Hematopoietic multipotent progenitor cell treated with erythropoietin and hydrocortisone succinate and interleukin-3 and kit ligand, for 4 days (in vitro differentiated cells): ENCODE data around the gene IFT20.

Source experiments
- DNase-seq: peaks from one replicate; pipeline ENCODE4 v3.0.0-alpha.2; 2015

Gene IFT20

DNA sequence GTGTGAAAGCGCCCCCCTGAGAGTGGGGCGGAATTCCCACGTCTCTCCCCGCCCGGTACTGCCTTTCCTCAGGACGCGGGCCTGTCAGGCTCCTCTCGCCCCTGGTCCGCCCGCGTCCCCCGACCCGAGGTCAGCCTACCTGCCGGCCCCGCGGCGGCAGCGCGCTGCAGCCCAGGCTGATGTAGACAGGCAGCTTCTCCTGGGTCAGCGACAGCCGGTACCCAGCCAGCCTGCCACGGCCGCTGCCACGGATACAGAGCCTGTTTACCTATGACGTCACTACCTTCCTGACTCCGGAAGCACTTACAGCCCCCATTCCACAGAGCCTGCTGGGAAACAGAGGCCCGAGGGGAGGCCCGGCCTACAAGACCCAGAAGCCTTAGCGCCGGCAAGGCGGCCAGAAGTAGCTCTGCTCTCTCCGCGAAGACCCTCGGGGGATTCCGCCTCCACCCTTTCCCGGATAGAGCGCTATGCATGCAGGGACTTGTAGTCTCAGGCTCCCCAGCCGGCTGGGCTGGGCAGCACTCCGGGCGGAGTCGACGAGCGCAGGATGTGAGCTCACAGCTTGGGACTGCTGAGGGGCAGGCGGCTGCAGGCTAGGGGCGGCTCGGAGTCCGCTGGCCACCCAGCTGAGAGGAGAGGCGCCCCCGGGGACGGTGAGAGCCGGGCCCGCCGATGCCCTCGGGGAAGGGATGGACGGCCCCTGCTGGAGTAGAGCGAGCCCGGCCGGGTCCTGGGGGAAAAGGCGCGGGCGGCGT, at the start of gene IFT20, which contains the start of gene TNFAIP1:
Gene IFT20, minus strand, starts transcription at position 272 of the 758 bp plus-strand sequence. CDS start 3,487 bp downstream, outside the sequence.
Gene TNFAIP1, plus strand, starts transcription at position 561 of the 758 bp plus-strand sequence. CDS start 3,761 bp downstream, outside the sequence.
- peak; percentile 100 for DNase-seq

GRCh38 chr17:28385037-28385400, 49.7 kb upstream of the IFT20 start:
- DNase-seq: no peak

- peak; percentile 89 for DNase-seq
Observed at GRCh38 chr17:28384281-28385036, 49.2 kb upstream of the IFT20 start.

- peak; percentile 70 for DNase-seq
Observed at GRCh38 chr17:28381141-28381825, 46.0 kb upstream of the IFT20 start.

DNA sequence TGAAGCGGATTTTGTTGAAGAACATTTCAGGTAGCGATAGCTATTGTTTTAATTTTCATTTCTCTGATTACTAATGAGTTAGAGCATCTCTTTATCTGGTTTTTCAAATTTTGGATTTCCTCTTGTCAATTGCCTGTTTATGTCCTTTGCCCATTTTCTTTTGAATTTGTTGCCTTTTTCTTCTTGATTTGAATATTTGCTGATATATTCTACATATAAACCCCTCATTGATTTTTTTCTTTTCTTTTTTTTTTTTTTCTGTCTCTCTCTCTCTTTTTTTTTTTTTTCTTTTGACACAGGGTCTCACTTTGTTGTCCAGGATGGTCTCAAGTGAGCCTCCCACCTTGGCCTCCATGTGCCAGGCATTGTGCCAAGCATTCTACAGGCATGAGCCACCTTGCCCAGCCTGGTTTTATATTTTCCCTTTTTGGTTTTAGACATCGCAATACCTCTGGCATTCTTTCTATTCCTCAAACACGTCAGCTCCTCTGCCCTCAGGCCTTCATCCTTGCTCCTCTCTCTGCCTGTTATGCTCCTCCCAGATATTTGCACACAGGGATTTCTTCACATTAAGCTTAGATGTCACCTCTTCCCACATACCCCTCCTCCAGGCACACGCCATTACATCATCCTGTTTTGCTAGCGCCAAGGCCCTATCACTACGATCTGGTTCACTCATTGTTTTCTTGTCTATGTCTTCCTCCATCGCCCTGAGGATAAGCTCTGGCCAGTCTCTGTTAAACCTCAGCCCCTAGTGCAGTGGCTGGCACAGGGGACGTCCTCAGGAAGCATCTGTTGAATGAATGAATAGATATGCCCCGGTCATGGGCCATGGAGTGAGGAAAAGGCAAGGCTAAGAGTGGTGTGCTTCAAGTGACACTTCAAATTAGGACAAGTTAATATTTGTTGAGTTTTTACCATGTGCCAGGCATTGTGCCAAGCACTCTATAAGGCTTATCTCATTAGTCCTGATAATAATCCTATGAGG, 44.8 kb upstream of the IFT20 start:
- DNase-seq: peak; percentile 60

DNA sequence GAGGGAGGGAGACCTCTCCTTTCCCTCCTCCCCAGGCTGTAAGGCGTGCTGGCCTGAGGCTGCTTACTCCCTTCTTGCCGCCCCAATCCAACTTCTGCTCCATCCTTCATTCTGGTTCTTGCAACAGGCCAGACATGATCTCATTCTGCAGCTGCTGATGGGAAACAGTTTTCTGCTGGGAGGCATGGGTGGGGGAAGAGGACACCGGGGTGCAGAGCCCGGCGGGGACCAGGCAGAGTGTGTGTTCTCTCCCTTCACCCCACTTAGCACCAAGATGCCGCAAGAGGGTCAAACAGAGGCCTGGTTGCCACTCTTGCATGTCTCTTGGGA, 37.6 kb upstream of the IFT20 start:
- DNase-seq: no peak

DNA sequence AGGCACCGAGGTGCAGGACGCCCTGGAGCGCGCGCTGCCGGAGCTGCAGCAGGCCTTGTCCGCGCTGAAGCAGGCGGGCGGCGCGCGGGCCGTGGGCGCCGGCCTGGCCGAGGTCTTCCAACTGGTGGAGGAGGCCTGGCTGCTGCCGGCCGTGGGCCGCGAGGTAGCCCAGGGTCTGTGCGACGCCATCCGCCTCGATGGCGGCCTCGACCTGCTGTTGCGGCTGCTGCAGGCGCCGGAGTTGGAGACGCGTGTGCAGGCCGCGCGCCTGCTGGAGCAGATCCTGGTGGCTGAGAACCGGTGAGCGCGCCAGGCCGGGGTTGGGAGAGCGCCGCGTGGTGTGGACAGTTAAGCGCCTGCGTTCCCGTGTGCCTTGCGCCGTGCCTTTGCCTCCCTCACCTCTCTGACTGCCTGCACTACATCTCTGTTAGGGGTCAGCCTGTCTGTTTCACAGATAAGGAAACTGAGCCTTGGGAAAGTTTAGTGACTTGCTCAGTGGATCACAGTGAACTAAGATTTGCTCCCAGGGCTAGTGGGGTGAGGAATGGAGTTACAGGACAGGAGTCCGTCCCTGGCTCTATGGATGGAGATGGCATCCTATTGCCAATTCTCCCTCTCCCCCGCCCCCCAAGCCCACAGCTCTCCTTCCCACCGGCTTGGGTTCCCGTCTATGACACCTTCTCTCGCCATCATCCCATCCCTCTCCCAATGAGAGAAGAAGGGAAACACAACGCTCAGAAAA, 37.1 kb upstream of the IFT20 start:
- peak; percentile 34 for DNase-seq

- DNase-seq: peak; percentile 86
Observed at GRCh38 chr17:28371245-28372202, 36.3 kb upstream of the IFT20 start, which contains the start of gene SARM1. TSS of gene SARM1 (plus strand) at chr17:28371694. CDS start at chr17:28372033, 339 bp downstream.

DNA sequence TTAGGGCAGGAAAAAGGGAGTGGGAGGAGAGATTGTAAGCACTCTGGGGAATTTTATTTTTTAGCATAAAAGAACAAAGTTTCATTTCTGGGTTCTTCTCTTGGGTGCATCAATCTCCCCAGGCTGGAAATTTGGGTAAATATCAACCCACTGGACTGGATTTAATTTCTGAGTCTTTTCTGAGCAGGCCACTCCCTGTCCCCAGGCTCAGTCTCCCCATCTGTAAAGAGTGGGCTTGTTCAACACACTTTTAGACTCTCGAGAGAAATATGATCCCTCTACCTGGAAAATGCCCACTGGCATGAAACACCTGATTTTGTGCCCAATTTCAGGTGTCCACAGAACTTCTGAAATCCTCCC, 35.5 kb upstream of the IFT20 start:
- no peak for DNase-seq

DNA sequence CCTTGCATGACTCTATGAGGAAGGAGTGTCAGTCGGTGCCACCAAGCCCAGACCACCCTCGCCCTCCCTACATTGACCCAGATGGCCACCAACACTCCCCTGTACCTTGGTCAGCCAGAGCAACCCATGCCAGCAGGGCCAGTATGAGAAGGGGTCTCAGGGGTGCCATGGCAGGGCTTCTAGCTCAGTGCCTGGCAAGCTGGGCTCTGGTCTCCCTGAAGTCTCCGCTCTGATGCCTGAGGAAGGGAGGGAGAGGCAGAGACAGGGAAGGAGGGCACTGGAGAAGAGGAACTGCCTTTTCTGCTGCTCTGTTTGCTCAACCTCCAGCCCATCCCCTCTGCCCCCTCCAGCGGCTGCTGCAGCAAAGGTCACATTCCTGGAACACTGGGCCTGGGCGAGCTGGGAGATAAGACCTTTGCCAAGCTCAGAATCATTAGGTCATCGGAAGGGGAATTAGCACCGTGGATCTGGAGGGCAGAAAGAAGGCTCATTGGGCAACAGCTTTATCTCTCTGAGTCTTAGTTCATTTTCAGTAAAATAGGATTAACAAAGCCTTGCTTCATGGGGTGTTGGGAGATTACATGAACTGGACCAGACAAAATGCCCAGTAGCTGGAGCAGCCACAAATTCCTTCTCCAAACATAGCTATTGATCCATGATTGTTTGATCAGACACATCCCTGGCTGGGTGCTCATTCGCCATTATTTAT, 34.9 kb upstream of the IFT20 start, which contains the start of gene VTN:
Gene VTN, minus strand, starts transcription at position 273 of the 709 bp plus-strand sequence. Its CDS starts 104 bp downstream, at position 169.
- peak; percentile 59 for DNase-seq

- no peak for DNase-seq
Observed at GRCh38 chr17:28369684-28370034, 34.4 kb upstream of the IFT20 start.

- DNase-seq: no peak
Observed at GRCh38 chr17:28368915-28369683, 33.8 kb upstream of the IFT20 start.

DNA sequence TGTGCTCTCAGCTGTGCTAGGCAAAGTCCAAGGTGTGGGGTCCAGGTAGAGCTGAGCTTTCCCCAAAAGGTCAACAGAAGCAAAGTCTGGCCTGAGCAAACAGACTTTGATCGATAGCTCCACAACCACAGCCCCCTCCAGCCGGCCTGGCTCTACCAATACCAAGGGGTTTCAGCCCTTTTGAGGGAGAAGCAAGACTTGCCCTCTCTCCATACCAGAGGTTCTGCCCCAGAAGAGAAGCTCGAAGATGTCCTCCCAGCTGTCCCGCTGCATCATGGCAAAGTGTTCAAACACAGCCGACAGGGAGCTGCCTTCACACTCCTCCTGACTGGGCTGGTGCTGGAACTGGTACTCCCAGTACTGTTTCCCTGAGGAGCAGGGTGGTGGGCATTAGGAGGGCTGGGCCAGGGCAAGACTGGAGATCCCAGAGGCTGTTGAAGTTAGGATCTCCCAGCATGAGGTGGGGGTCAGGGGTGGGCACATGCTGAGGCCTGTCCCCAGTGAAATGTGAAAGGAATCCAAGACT, 33.1 kb upstream of the IFT20 start:
- DNase-seq: no peak

DNA sequence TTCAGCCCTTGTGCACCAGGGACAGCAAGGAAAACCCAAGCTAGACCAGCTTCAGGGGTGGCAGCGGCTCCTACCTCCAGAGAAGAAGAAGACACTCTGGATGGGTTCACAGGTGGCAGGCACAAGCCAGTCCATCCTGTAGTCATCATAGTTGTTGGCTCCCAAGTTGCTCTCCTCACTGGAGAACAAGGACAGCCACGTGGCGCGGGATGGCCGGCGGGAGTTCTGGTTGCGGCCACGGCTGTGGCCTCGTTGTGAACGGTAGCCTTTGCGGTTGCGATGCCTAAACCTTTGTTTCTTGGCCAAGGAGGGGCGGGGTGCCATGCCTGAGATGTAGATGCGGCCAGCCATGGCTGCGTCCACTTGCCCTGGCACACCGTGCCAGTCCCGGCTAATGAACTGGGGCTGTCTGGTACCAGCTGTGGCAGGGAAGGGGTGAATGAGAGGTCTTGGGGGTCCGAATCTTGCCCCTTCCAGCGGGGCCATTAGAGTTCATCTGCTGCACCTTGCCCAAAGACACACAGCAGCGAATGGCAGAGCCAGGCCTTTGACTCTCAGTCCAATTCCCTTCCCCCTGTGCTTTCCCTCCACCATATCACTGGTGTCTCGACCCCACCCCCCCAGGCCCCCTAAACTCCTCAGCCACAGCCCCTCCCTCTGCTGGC, 32.5 kb upstream of the IFT20 start:
- no peak for DNase-seq

- peak; percentile 41 for DNase-seq
Observed at GRCh38 chr17:28366605-28367004, 31.3 kb upstream of the IFT20 start.

GRCh38 chr17:28365487-28365886, 30.2 kb upstream of the IFT20 start:
- no peak for DNase-seq

GRCh38 chr17:28364665-28365363, 29.5 kb upstream of the IFT20 start, which contains the start of gene SEBOX:
TSS of gene SEBOX (minus strand) at chr17:28365199. CDS start at chr17:28365151, 48 bp downstream.
- no peak for DNase-seq
